DND-41 (cell line): Measurements from ENCODE around the gene CELA2A.
"Not testable (repeated sequence)": the region's sequence is repeated elsewhere in the genome, so short reads cannot be mapped to it uniquely, and the experiment has no call there.

Experiments
- ATAC-seq: fragments of 200-7000 bp; cut with Tn5 transposase; 3 replicates; pipeline ENCODE4 v1.9.1; 2021; ENCODE audit warnings: low read depth; ENCODE audit not compliant: insufficient read depth
- DNase-seq: peaks from one replicate; pipeline ENCODE4 v3.0.0-alpha.2; 2020
- H2AFZ ChIP-seq: 2 replicates; pipeline ENCODE4 v1.6.0; 2012; ENCODE audit warnings: low read depth, low read length
- H3K27ac ChIP-seq: 2 replicates; pipeline ENCODE4 v1.5.1; 2012; ENCODE audit warnings: low read length, inconsistent platforms
- H3K27me3 ChIP-seq: fragments of 200-600 bp; sonication (generic); 2 replicates; pipeline ENCODE4 v1.6.0; 2012; ENCODE audit warnings: low read length, mild to moderate bottlenecking, inconsistent platforms; ENCODE audit not compliant: insufficient read depth, poor library complexity
- H3K36me3 ChIP-seq: 2 replicates; pipeline ENCODE4 v1.5.1; 2012; ENCODE audit warnings: low read length, inconsistent platforms; ENCODE audit not compliant: insufficient read depth
- H3K4me1 ChIP-seq: 2 replicates; pipeline ENCODE4 v1.5.1; 2012; ENCODE audit warnings: mild to moderate bottlenecking, low read length; ENCODE audit not compliant: insufficient read depth
- H3K4me2 ChIP-seq: 2 replicates; pipeline ENCODE4 v1.6.0; 2012; ENCODE audit warnings: mild to moderate bottlenecking, moderate library complexity, low read length, inconsistent platforms; ENCODE audit not compliant: insufficient read depth
- H3K4me3 ChIP-seq, 2 experiments: fragments of 200-600 bp in 1 of 2; shearing (Covaris generic) in 1 of 2; 2 replicates each; pipeline ENCODE4 v1.5.1; 2012 to 2016; ENCODE audit warnings: inconsistent platforms in 2 of 2, low read length in 2 of 2, mild to moderate bottlenecking in 2 of 2, low read depth in 1 of 2, moderate library complexity in 1 of 2
- H3K79me2 ChIP-seq: 2 replicates; pipeline ENCODE4 v1.6.0; 2012; ENCODE audit warnings: low read length, inconsistent platforms; ENCODE audit not compliant: insufficient read depth
- H3K9ac ChIP-seq: 2 replicates; pipeline ENCODE4 v1.6.0; 2012; ENCODE audit warnings: low read depth, mild to moderate bottlenecking, inconsistent platforms, low read length, moderate library complexity
- H3K9me3 ChIP-seq: 2 replicates; pipeline ENCODE4 v1.5.1; 2012; ENCODE audit warnings: low read length, moderate library complexity, mild to moderate bottlenecking, inconsistent platforms; ENCODE audit not compliant: insufficient read depth, severe bottlenecking
- H4K20me1 ChIP-seq: 2 replicates; pipeline ENCODE4 v1.6.0; 2012; ENCODE audit warnings: low read length; ENCODE audit not compliant: insufficient read depth
- CTCF ChIP-seq: IDR thresholded peaks from 2 replicates; pipeline ENCODE4 v1.5.1; 2012; ENCODE audit warnings: borderline replicate concordance, low read length, moderate library complexity, mild to moderate bottlenecking; ENCODE audit not compliant: poor library complexity, severe bottlenecking; ENCODE audit errors: extremely low read depth
- EZH2 ChIP-seq: IDR thresholded peaks from 3 replicates; pipeline ENCODE4 v1.6.1; 2012; ENCODE audit warnings: borderline replicate concordance, low read depth, mild to moderate bottlenecking, moderate library complexity, low read length, inconsistent platforms; ENCODE audit not compliant: severe bottlenecking

The CELA2A gene

DNA sequence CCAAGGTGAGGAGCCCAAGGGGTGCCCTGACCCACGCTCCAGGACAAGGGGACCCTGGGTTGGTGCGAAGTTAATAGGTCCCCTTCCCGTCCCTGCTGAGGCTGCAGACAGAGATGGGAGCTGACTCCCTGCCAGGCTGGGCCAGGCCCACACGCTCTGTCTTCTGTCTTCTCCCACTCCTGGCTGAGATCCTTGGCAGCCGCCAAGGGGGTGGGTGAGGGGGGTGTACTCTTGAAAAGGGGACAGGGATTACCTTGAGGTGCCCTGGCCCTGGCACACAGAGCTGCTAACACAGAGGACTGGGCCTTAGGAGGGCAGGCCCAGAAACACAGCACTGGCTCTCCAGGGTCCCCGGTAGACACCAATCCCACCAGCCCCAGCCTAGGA is 29.3 kb upstream of the CELA2A start:
- Histone ChIP-seq H3K4me1 (no peaks in the 10 kb centered on the region), H3K4me3 (no peak overlapping the region), H3K9ac (no peak overlapping the region), H3K27me3 (no peaks in the 10 kb centered on the region), H3K36me3 (peaks cover 22% of the 10 kb centered on the region), H3K4me2 (no peak overlapping the region), H3K79me2 (no peaks in the 10 kb centered on the region), H2AFZ (no peak overlapping the region), H4K20me1 (peaks cover 36% of the 10 kb centered on the region), H3K9me3 (no peaks in the 10 kb centered on the region), H3K27ac (no peak overlapping the region)
- TF ChIP-seq CTCF (no peak), EZH2 (no peak)
- ATAC-seq (no peak), DNase-seq (no peak)

- H3K9ac ChIP-seq, H3K79me2 ChIP-seq, H3K9me3 ChIP-seq, H2AFZ ChIP-seq, H3K4me3 ChIP-seq, H3K4me1 ChIP-seq, ATAC-seq, H3K4me2 ChIP-seq, H3K27ac ChIP-seq, H3K27me3 ChIP-seq, DNase-seq: not testable (repeated sequence)
- H3K36me3 ChIP-seq: peaks cover 22% of the 10 kb centered on the region
- H4K20me1 ChIP-seq: peaks cover 31% of the 10 kb centered on the region
Measured at GRCh38 chr1:15428252-15428651, 28.3 kb upstream of the CELA2A start.

GRCh38 chr1:15428815-15429435 is 27.6 kb upstream of the CELA2A start:
- DNase-seq (no peak), ATAC-seq (no peak)
- Histone ChIP-seq H3K27ac (no peak overlapping the region), H3K79me2 (no peaks in the 10 kb centered on the region), H3K4me1 (no peaks in the 10 kb centered on the region), H3K36me3 (peaks cover 22% of the 10 kb centered on the region), H3K4me3 (no peak overlapping the region), H4K20me1 (peaks cover 25% of the 10 kb centered on the region), H3K9ac (no peak overlapping the region), H3K9me3 (no peaks in the 10 kb centered on the region), H2AFZ (no peak overlapping the region), H3K27me3 (no peaks in the 10 kb centered on the region), H3K4me2 (no peak overlapping the region)
- no peak for TF ChIP-seq EZH2
- no peak for TF ChIP-seq CTCF

DNA sequence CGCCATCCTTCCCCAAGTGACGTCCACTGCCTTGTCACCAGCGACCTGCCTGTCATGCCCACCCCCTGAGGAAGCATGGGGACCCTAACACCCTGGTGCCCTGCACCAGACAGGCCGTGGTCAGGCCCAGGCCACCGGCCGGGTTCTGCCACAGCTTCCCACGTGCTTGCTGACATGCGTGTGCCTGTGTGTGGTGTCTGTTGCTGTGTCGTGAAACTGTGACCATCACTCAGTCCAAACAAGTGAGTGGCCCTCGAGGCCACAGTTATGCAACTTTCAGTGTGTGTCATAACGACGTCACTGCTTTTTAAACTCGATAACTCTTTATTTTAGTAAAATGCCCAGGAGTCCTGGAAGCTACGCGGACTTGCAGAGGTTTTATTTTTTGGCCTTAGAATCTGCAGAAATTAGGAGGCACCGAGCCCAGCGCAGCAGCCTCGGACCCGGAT is 26.8 kb upstream of the CELA2A start:
- H3K4me3 ChIP-seq: no peak overlapping the region
- H3K9ac ChIP-seq: no peak overlapping the region
- H2AFZ ChIP-seq: no peak overlapping the region
- H3K4me2 ChIP-seq: no peak overlapping the region
- peaks cover 18% of the 10 kb centered on the region for H4K20me1 ChIP-seq
- H3K27ac ChIP-seq: no peak overlapping the region
- H3K27me3 ChIP-seq: no peaks in the 10 kb centered on the region
- DNase-seq: no peak
- ATAC-seq: no peak
- TF ChIP-seq CTCF (no peak), EZH2 (no peak)
- H3K9me3 ChIP-seq: no peaks in the 10 kb centered on the region
- H3K79me2 ChIP-seq: no peaks in the 10 kb centered on the region
- H3K36me3 ChIP-seq: peaks cover 22% of the 10 kb centered on the region
- H3K4me1 ChIP-seq: no peaks in the 10 kb centered on the region
